ENCODE data around the gene PDLIM1. TPM values are rescaled to one million over a fixed set of nuclear protein-coding genes. Genes with fewer than 3 reads are reported as not detected.

The PDLIM1 gene
- total RNA-seq, 1 donor from 2014 or later, result 73.8 TPM

- H3K4me3 Mint-ChIP-seq (ENCODE audit: unreplicated experiment), result no peak overlapping the region
- DNase-seq (ENCODE audit: extremely low spot score, unreplicated experiment), result no peak
- peaks cover 6% of the 10 kb centered on the region for H3K9me3 Mint-ChIP-seq (ENCODE audit: unreplicated experiment)
- TF ChIP-seq CTCF (IDR thresholded peaks at IDR 0.05), result peak; percentile 9
- no peaks in the 10 kb centered on the region for H3K36me3 Mint-ChIP-seq (ENCODE audit: unreplicated experiment)
- peaks cover 47% of the 10 kb centered on the region for H3K4me1 Mint-ChIP-seq (ENCODE audit: unreplicated experiment)
- no peak overlapping the region for H3K27ac Mint-ChIP-seq (ENCODE audit: unreplicated experiment)
- H3K27me3 Mint-ChIP-seq (ENCODE audit: unreplicated experiment), result no peaks in the 10 kb centered on the region
These were observed 65.7 kb downstream of the PDLIM1 start for GRCh38 chr10:95225136-95225535.

- H3K4me1 Mint-ChIP-seq (ENCODE audit: unreplicated experiment), result peaks cover 40% of the 10 kb centered on the region
- H3K36me3 Mint-ChIP-seq (ENCODE audit: unreplicated experiment), result no peaks in the 10 kb centered on the region
- peak overlapping the region; percentile 76 for H3K27ac Mint-ChIP-seq (ENCODE audit: unreplicated experiment)
- TF ChIP-seq CTCF (IDR thresholded peaks at IDR 0.05), result no peak
- H3K4me3 Mint-ChIP-seq (ENCODE audit: unreplicated experiment), result no peak overlapping the region
- H3K27me3 Mint-ChIP-seq (ENCODE audit: unreplicated experiment), result no peaks in the 10 kb centered on the region
- H3K9me3 Mint-ChIP-seq (ENCODE audit: unreplicated experiment), result peaks cover 6% of the 10 kb centered on the region
- DNase-seq (ENCODE audit: extremely low spot score, unreplicated experiment), result no peak
These were observed 69.7 kb downstream of the PDLIM1 start for GRCh38 chr10:95221124-95221523.

GRCh38 chr10:95220539-95220938, 70.3 kb downstream of the PDLIM1 start:
- no peaks in the 10 kb centered on the region for H3K36me3 Mint-ChIP-seq (ENCODE audit: unreplicated experiment)
- DNase-seq (ENCODE audit: extremely low spot score, unreplicated experiment), result no peak
- no peaks in the 10 kb centered on the region for H3K27me3 Mint-ChIP-seq (ENCODE audit: unreplicated experiment)
- no peak overlapping the region for H3K27ac Mint-ChIP-seq (ENCODE audit: unreplicated experiment)
- no peak for TF ChIP-seq CTCF (IDR thresholded peaks at IDR 0.05)
- peaks cover 6% of the 10 kb centered on the region for H3K9me3 Mint-ChIP-seq (ENCODE audit: unreplicated experiment)
- peaks cover 40% of the 10 kb centered on the region for H3K4me1 Mint-ChIP-seq (ENCODE audit: unreplicated experiment)
- H3K4me3 Mint-ChIP-seq (ENCODE audit: unreplicated experiment), result no peak overlapping the region

GRCh38 chr10:95217476-95217875, 73.3 kb downstream of the PDLIM1 start:
- no peaks in the 10 kb centered on the region for H3K27me3 Mint-ChIP-seq (ENCODE audit: unreplicated experiment)
- no peaks in the 10 kb centered on the region for H3K36me3 Mint-ChIP-seq (ENCODE audit: unreplicated experiment)
- peaks cover 49% of the 10 kb centered on the region for H3K4me1 Mint-ChIP-seq (ENCODE audit: unreplicated experiment)
- no peak for DNase-seq (ENCODE audit: extremely low spot score, unreplicated experiment)
- H3K9me3 Mint-ChIP-seq (ENCODE audit: unreplicated experiment), result no peaks in the 10 kb centered on the region
- TF ChIP-seq CTCF (IDR thresholded peaks at IDR 0.05), result no peak
- H3K4me3 Mint-ChIP-seq (ENCODE audit: unreplicated experiment), result no peak overlapping the region
- H3K27ac Mint-ChIP-seq (ENCODE audit: unreplicated experiment), result no peak overlapping the region

- no peaks in the 10 kb centered on the region for H3K27me3 Mint-ChIP-seq (ENCODE audit: unreplicated experiment)
- H3K27ac Mint-ChIP-seq (ENCODE audit: unreplicated experiment), result no peak overlapping the region
- no peak overlapping the region for H3K4me3 Mint-ChIP-seq (ENCODE audit: unreplicated experiment)
- DNase-seq (ENCODE audit: extremely low spot score, unreplicated experiment), result no peak
- no peak for TF ChIP-seq CTCF (IDR thresholded peaks at IDR 0.05)
- no peaks in the 10 kb centered on the region for H3K36me3 Mint-ChIP-seq (ENCODE audit: unreplicated experiment)
- no peaks in the 10 kb centered on the region for H3K9me3 Mint-ChIP-seq (ENCODE audit: unreplicated experiment)
- H3K4me1 Mint-ChIP-seq (ENCODE audit: unreplicated experiment), result peaks cover 26% of the 10 kb centered on the region
These were observed 76.0 kb downstream of the PDLIM1 start for GRCh38 chr10:95214793-95215192.
